ENCODE measurements around the gene DNAH11.

DNA sequence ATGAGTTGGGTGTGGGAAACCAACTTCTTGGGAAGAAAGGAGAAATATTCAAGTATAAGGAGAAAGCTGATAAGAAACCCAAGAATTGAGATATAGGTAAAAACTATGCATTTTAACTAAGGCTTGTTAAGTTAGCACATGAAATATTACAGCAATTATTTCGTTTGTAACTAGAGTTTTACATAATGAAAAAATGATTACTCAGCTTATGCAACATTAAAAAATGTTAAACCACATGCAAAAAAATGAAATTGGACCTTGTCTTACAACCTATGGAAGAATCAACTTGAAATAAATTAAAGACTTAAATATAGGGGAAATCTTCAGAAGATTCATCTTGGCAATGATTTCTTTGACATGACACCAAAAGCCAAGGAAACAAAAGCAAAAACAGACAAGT lies 219.6 kb downstream of the DNAH11 start:
- no peak for TF ChIP-seq REST (IDR thresholded peaks at IDR 0.05; ENCODE audit: low read depth)
- TF ChIP-seq EP300 (IDR thresholded peaks at IDR 0.05; ENCODE audit: borderline replicate concordance): no peak
- TF ChIP-seq CEBPB (IDR thresholded peaks at IDR 0.05): no peak

All from Ishikawa (cell line).